ENCODE data around the gene MAN1C1. TPM values are rescaled to one million over a fixed set of nuclear protein-coding genes. Genes with fewer than 3 reads are reported as not detected.

The MAN1C1 gene
- total RNA-seq, 4 donors from 2014 or later: 14.6 to 25.1 (median 17.5) TPM

- Histone ChIP-seq H3K27ac (no peak overlapping the region), H3K9me3 (no peaks in the 10 kb centered on the region), H3K4me3 (no peak overlapping the region), H3K4me1 (peaks cover 0 to 9% (median 0%) of the 10 kb centered on the region in 4 donors), H3K27me3 (no peaks in the 10 kb centered on the region), H3K36me3 (peaks cover 0 to 39% (median 0%) of the 10 kb centered on the region in 3 donors)
- DNase-seq (ENCODE audit: low spot score in 2 of 2): no peak
- no peak for TF ChIP-seq POLR2A (IDR thresholded peaks at IDR 0.05)
- no peak for TF ChIP-seq CTCF (IDR thresholded peaks at IDR 0.05)
- no peak for TF ChIP-seq EP300 (IDR thresholded peaks at IDR 0.05)
- 45 to 48% methylated on average over 5 of the region's 5 CpGs for WGBS, 2 donors
Measured at GRCh38 chr1:25757846-25758185, 141.2 kb downstream of the MAN1C1 start.

GRCh38 chr1:25758466-25759070 lies 142.0 kb downstream of the MAN1C1 start:
- H3K4me3 ChIP-seq: no peak overlapping the region
- no peak for DNase-seq (ENCODE audit: low spot score in 2 of 2)
- H3K9me3 ChIP-seq: no peaks in the 10 kb centered on the region
- peaks cover 0 to 8% (median 0%) of the 10 kb centered on the region in 4 donors for H3K4me1 ChIP-seq
- no peak overlapping the region for H3K27ac ChIP-seq
- WGBS, 2 donors: 83 to 87% methylated on average over 15 of the region's 15 CpGs
- H3K27me3 ChIP-seq: no peaks in the 10 kb centered on the region
- TF ChIP-seq EP300 (IDR thresholded peaks at IDR 0.05) (no peak), CTCF (IDR thresholded peaks at IDR 0.05) (no peak), POLR2A (IDR thresholded peaks at IDR 0.05) (no peak)
- peaks cover 0 to 33% (median 0%) of the 10 kb centered on the region in 3 donors for H3K36me3 ChIP-seq

DNA sequence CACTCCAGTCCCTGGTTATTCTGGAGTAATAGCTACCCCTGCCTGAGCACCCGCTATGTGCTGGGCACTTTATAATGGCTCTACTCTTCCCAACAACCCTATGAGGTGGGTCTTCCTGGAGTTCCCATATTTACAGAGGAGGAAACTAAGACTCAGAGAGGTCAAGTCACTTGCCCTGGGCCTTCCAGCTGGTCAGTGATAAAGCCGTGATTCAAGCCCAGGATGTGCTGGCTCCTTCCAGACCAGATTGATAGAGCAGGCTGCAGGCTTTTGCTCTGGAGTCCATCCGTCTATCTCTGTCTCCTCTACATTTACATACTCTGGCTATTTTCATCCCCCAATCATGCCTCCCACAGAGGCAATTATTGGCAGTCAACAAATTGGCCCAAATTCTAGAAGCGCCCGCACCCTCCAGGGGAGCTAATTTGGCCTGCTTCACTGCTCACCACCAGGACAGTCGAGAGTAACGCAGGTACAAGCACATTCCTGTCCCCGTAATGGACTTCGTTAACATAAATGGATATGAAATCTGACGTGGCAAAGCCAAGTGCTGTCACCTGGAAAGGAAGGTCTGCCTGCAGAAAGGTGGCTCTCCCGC lies 143.6 kb downstream of the MAN1C1 start:
- Histone ChIP-seq H3K4me3 (no peak overlapping the region), H3K4me1 (peaks cover 0 to 3% (median 0%) of the 10 kb centered on the region in 4 donors), H3K9me3 (no peaks in the 10 kb centered on the region), H3K27me3 (no peaks in the 10 kb centered on the region), H3K27ac (no peak overlapping the region), H3K36me3 (peaks cover 0 to 35% (median 0%) of the 10 kb centered on the region in 3 donors)
- TF ChIP-seq POLR2A (IDR thresholded peaks at IDR 0.05) (no peak), CTCF (IDR thresholded peaks at IDR 0.05) (no peak), EP300 (IDR thresholded peaks at IDR 0.05) (no peak)
- 85% methylated on average over 11 of the region's 11 CpGs for WGBS, 2 donors
- DNase-seq (ENCODE audit: low spot score in 2 of 2): no peak

DNA sequence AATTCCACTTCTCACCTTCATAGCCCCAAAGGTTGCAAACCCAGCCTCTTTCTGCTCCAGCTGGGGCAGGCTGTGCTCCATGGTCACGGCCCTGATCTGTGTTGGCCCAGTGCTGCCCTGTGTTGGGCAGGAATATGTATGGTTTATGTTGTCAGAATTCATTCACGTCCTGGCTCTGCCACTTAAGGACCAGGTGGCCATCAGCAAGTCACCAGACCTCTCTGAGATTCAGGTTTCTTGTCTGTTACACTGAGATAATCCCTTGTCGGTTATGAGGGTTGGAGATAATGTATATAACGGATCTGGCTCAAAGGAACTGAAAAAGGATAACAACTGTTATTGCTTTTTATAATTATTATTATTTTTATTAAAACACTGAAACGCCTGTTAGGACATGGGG lies 144.3 kb downstream of the MAN1C1 start:
- TF ChIP-seq CTCF (IDR thresholded peaks at IDR 0.05) (no peak), POLR2A (IDR thresholded peaks at IDR 0.05) (no peak), EP300 (IDR thresholded peaks at IDR 0.05) (no peak)
- Histone ChIP-seq H3K27ac (no peak overlapping the region), H3K9me3 (no peaks in the 10 kb centered on the region), H3K4me3 (no peak overlapping the region), H3K4me1 (peaks cover 0 to 9% (median 0%) of the 10 kb centered on the region in 4 donors), H3K36me3 (peaks cover 0 to 34% (median 0%) of the 10 kb centered on the region in 3 donors), H3K27me3 (no peaks in the 10 kb centered on the region)
- DNase-seq (ENCODE audit: low spot score in 2 of 2): no peak
- WGBS, 2 donors: 73% methylated on average over 5 of the region's 5 CpGs

DNA sequence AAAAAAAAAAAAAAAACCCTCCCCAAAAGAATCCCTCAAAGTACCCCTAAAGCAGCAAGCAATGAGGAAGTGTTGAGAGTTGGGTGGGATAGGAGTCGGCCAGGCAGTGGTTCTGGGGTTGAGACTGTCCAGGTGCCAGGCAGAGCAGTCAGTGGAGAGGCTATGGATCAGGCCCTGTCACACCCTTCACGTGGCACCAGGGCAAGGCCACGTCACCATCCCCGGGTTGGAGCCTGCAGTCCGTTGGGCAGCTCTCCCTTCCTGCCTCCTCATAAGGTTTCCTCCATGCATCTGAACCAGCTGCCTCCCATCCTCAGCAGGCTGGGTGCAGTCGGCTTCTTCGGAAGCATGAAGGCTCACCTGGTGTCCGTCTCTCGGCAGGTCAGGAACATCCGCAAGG lies 146.9 kb downstream of the MAN1C1 start:
- 88 to 91% methylated on average over 10 of the region's 10 CpGs for WGBS, 2 donors

More for the DNA sequence above, 146.9 kb downstream of the MAN1C1 start:
- peaks cover 0 to 33% (median 0%) of the 10 kb centered on the region in 3 donors for H3K36me3 ChIP-seq
- no peak overlapping the region for H3K27ac ChIP-seq
- H3K4me3 ChIP-seq: no peak overlapping the region
- no peak for TF ChIP-seq EP300 (IDR thresholded peaks at IDR 0.05)
- TF ChIP-seq POLR2A (IDR thresholded peaks at IDR 0.05): no peak
- no peak for TF ChIP-seq CTCF (IDR thresholded peaks at IDR 0.05)
- no peak for DNase-seq (ENCODE audit: low spot score in 2 of 2)
- H3K27me3 ChIP-seq: no peaks in the 10 kb centered on the region
- no peaks in the 10 kb centered on the region for H3K9me3 ChIP-seq
- peaks cover 0 to 14% (median 0%) of the 10 kb centered on the region in 4 donors for H3K4me1 ChIP-seq
